ENCODE measurements around the gene GPC6.

The GPC6 gene

GRCh38 chr13:93304868-93305613, 78.4 kb downstream of the GPC6 start:
- Histone ChIP-seq H3K36me3 (replicated peaks; ENCODE audit: insufficient read depth, low read length) (no peaks in the 10 kb centered on the region), H3K9me3 (replicated peaks; ENCODE audit: insufficient read depth, low read length) (no peaks in the 10 kb centered on the region), H3K4me2 (ENCODE audit: low read depth, low read length) (no peak overlapping the region), H3K9me2 (replicated peaks; ENCODE audit: insufficient read depth, low read length) (no peaks in the 10 kb centered on the region), H3K9ac (ENCODE audit: low read length) (no peak overlapping the region), H3K4me1 (ENCODE audit: low read length) (no peaks in the 10 kb centered on the region), H3K4me3 (ENCODE audit: low read length) (no peak overlapping the region), H3K27ac (ENCODE audit: low read length) (no peak overlapping the region), H4K20me1 (ENCODE audit: insufficient read depth, low read length) (no peaks in the 10 kb centered on the region), H3K27me3 (replicated peaks; ENCODE audit: insufficient read depth, low read length) (no peaks in the 10 kb centered on the region), H2AFZ (ENCODE audit: low read length) (no peak overlapping the region), H3F3A (ENCODE audit: insufficient read depth, low read length) (no peaks in the 10 kb centered on the region), H3K79me2 (ENCODE audit: low read length) (no peaks in the 10 kb centered on the region)
- DNase-seq = no peak
- TF ChIP-seq, protein P1, sequence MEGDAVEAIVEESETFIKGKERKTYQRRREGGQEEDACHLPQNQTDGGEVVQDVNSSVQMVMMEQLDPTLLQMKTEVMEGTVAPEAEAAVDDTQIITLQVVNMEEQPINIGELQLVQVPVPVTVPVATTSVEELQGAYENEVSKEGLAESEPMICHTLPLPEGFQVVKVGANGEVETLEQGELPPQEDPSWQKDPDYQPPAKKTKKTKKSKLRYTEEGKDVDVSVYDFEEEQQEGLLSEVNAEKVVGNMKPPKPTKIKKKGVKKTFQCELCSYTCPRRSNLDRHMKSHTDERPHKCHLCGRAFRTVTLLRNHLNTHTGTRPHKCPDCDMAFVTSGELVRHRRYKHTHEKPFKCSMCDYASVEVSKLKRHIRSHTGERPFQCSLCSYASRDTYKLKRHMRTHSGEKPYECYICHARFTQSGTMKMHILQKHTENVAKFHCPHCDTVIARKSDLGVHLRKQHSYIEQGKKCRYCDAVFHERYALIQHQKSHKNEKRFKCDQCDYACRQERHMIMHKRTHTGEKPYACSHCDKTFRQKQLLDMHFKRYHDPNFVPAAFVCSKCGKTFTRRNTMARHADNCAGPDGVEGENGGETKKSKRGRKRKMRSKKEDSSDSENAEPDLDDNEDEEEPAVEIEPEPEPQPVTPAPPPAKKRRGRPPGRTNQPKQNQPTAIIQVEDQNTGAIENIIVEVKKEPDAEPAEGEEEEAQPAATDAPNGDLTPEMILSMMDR (IDR thresholded peaks at IDR 0.05; ENCODE audit: low read length) = no peak
- TF ChIP-seq EZH2phosphoT487 (IDR thresholded peaks at IDR 0.05; ENCODE audit: low read length) = no peak
- TF ChIP-seq EZH2 (optimal IDR thresholded peaks at IDR 0.05; ENCODE audit: low read depth, low read length) = no peak

DNA sequence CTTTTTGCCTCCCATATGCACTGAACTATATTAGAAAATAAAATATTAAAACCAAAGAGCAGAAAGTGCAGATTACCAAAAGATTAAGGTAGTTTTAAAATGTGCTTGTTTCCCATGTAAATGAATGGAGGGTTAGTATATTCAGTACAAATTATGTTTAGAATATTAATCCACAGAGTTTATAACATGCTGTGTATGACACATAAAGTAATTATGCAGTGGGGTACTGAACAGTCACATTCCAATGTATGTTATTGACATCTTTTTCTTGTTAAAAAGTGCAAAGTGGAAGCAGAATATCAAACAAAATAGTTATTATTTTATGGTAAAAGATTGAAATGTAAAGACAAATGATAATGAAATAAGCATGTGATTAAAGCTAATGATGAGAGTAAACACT, 79.3 kb downstream of the GPC6 start:
- Histone ChIP-seq H3K4me3 (ENCODE audit: low read length) (no peak overlapping the region), H3K27ac (ENCODE audit: low read length) (no peak overlapping the region), H3K36me3 (replicated peaks; ENCODE audit: insufficient read depth, low read length) (no peaks in the 10 kb centered on the region), H3K4me1 (ENCODE audit: low read length) (no peaks in the 10 kb centered on the region), H3K79me2 (ENCODE audit: low read length) (no peaks in the 10 kb centered on the region), H3K27me3 (replicated peaks; ENCODE audit: insufficient read depth, low read length) (no peaks in the 10 kb centered on the region), H3F3A (ENCODE audit: insufficient read depth, low read length) (no peaks in the 10 kb centered on the region), H3K9ac (ENCODE audit: low read length) (no peak overlapping the region), H3K9me2 (replicated peaks; ENCODE audit: insufficient read depth, low read length) (no peaks in the 10 kb centered on the region), H3K9me3 (replicated peaks; ENCODE audit: insufficient read depth, low read length) (no peaks in the 10 kb centered on the region), H3K4me2 (ENCODE audit: low read depth, low read length) (no peak overlapping the region), H2AFZ (ENCODE audit: low read length) (no peak overlapping the region), H4K20me1 (ENCODE audit: insufficient read depth, low read length) (no peaks in the 10 kb centered on the region)
- TF ChIP-seq, protein P1 (IDR thresholded peaks at IDR 0.05; ENCODE audit: low read length) = no peak
- TF ChIP-seq EZH2 (optimal IDR thresholded peaks at IDR 0.05; ENCODE audit: low read depth, low read length) = no peak
- TF ChIP-seq EZH2phosphoT487 (IDR thresholded peaks at IDR 0.05; ENCODE audit: low read length) = no peak
- no peak for DNase-seq

DNA sequence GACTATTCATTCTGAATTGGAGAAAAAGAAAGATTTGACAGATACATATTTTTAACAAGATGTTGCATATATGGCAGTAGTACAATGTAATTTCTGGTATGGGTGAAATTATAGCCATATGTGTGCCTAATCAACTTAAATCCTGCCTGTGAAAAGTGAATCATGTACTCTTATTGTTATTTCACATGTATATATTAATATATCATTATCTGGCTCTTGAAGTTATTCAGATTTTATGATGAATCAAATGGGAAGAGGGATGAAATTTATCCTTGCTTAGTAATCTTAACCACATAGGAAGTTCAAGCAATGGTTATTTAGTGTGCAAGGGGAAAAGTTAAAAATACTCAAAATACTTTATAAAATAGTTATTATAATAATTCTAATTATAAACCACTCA, 80.5 kb downstream of the GPC6 start:
- H3K4me3 ChIP-seq (ENCODE audit: low read length) = no peak overlapping the region
- no peaks in the 10 kb centered on the region for H3K36me3 ChIP-seq (replicated peaks; ENCODE audit: insufficient read depth, low read length)
- no peaks in the 10 kb centered on the region for H4K20me1 ChIP-seq (ENCODE audit: insufficient read depth, low read length)
- no peaks in the 10 kb centered on the region for H3K9me3 ChIP-seq (replicated peaks; ENCODE audit: insufficient read depth, low read length)
- H3F3A ChIP-seq (ENCODE audit: insufficient read depth, low read length) = no peaks in the 10 kb centered on the region
- H3K4me2 ChIP-seq (ENCODE audit: low read depth, low read length) = no peak overlapping the region
- no peaks in the 10 kb centered on the region for H3K27me3 ChIP-seq (replicated peaks; ENCODE audit: insufficient read depth, low read length)
- no peak overlapping the region for H3K27ac ChIP-seq (ENCODE audit: low read length)
- no peak overlapping the region for H3K9ac ChIP-seq (ENCODE audit: low read length)
- no peak overlapping the region for H2AFZ ChIP-seq (ENCODE audit: low read length)
- no peaks in the 10 kb centered on the region for H3K4me1 ChIP-seq (ENCODE audit: low read length)
- H3K79me2 ChIP-seq (ENCODE audit: low read length) = no peaks in the 10 kb centered on the region
- TF ChIP-seq EZH2 (optimal IDR thresholded peaks at IDR 0.05; ENCODE audit: low read depth, low read length) (no peak), EZH2phosphoT487 (IDR thresholded peaks at IDR 0.05; ENCODE audit: low read length) (no peak)
- TF ChIP-seq, protein P1 (IDR thresholded peaks at IDR 0.05; ENCODE audit: low read length) = no peak
- no peak for DNase-seq
- no peaks in the 10 kb centered on the region for H3K9me2 ChIP-seq (replicated peaks; ENCODE audit: insufficient read depth, low read length)
